SK-N-MC (cell line): ENCODE measurements around the gene AMHR2.
"Not testable (repeated sequence)": the region's sequence is repeated elsewhere in the genome, so short reads cannot be mapped to it uniquely, and the experiment has no call there.

Source experiments
- DNase-seq: peaks from one replicate; pipeline ENCODE4 v3.0.0-alpha.2; 2011; ENCODE audit warnings: low read depth, low spot score
- H3K27ac ChIP-seq: fragments of 200-600 bp; sonication (generic); 2 replicates; pipeline ENCODE4 v1.5.1; 2016; ENCODE audit warnings: mixed run types
- H3K36me3 ChIP-seq: fragments of 200-600 bp; sonication (generic); 2 replicates; pipeline ENCODE4 v1.6.1; 2017; ENCODE audit warnings: antibody characterized with exemption, low read length, mixed read lengths; ENCODE audit not compliant: insufficient read depth
- H3K4me3 ChIP-seq: fragments of 200-600 bp; sonication (generic); 2 replicates; pipeline ENCODE4 v1.5.1; 2016
- H3K9ac ChIP-seq: fragments of 200-600 bp; sonication (generic); 2 replicates; pipeline ENCODE4 v1.8.0; 2017; ENCODE audit warnings: mixed run types, mixed read lengths; ENCODE audit not compliant: insufficient read length
- H3K9me3 ChIP-seq: fragments of 200-600 bp; sonication (generic); 2 replicates; pipeline ENCODE4 v1.6.1; 2017; ENCODE audit warnings: low read depth, mild to moderate bottlenecking, antibody characterized with exemption, low read length, moderate library complexity, mixed read lengths
- EZH2 ChIP-seq: fragments of 200-600 bp; sonication (generic); IDR thresholded peaks from one replicate; pipeline ENCODE4 v1.6.1; 2017; ENCODE audit warnings: antibody characterized with exemption
- FOXP2 ChIP-seq: optimal IDR thresholded peaks from 2 replicates; pipeline ENCODE3; 2011; ENCODE audit warnings: mild to moderate bottlenecking, moderate library complexity; ENCODE audit not compliant: insufficient read depth; ENCODE audit errors: extremely low read length, control extremely low read depth
- POLR2AphosphoS5 ChIP-seq: IDR thresholded peaks from 2 replicates; pipeline ENCODE4 v1.6.1; 2012; ENCODE audit warnings: mild to moderate bottlenecking, low read depth, low read length, borderline replicate concordance

Gene AMHR2

GRCh38 chr12:53381731-53382630 is 41.7 kb upstream of the AMHR2 start:
- Histone ChIP-seq H3K4me3 (peak overlapping the region; percentile 89), H3K9me3 (no peaks in the 10 kb centered on the region), H3K9ac (peak overlapping the region; percentile 71), H3K36me3 (peaks cover 51% of the 10 kb centered on the region), H3K27ac (peak overlapping the region; percentile 91)
- no peak for DNase-seq
- TF ChIP-seq POLR2AphosphoS5: no peak
- TF ChIP-seq EZH2: no peak
- no peak for TF ChIP-seq FOXP2

- TF ChIP-seq EZH2 (no peak), POLR2AphosphoS5 (no peak), FOXP2 (no peak)
- no peak overlapping the region for H3K27ac ChIP-seq
- H3K4me3 ChIP-seq: peak overlapping the region; percentile 54
- no peak overlapping the region for H3K9ac ChIP-seq
- H3K9me3 ChIP-seq: no peaks in the 10 kb centered on the region
- DNase-seq: no peak
- peaks cover 60% of the 10 kb centered on the region for H3K36me3 ChIP-seq
These were observed 40.4 kb upstream of the AMHR2 start for GRCh38 chr12:53383258-53383657.

GRCh38 chr12:53386381-53386780 is 37.3 kb upstream of the AMHR2 start:
- H3K9ac ChIP-seq, DNase-seq, H3K9me3 ChIP-seq: not testable (repeated sequence)
- Histone ChIP-seq H3K27ac (peak overlapping the region; percentile 94), H3K36me3 (peaks cover 57% of the 10 kb centered on the region), H3K4me3 (peak overlapping the region; percentile 67)

- Histone ChIP-seq H3K36me3 (peaks cover 31% of the 10 kb centered on the region), H3K9ac (no peak overlapping the region), H3K4me3 (no peak overlapping the region), H3K9me3 (no peaks in the 10 kb centered on the region), H3K27ac (peak overlapping the region; percentile 94; the same call in 1 of the 2 replicates)
- DNase-seq: no peak
- TF ChIP-seq POLR2AphosphoS5 (no peak), FOXP2 (no peak), EZH2 (no peak)
These were observed 34.7 kb upstream of the AMHR2 start for GRCh38 chr12:53388932-53389331.

GRCh38 chr12:53389702-53390101 is 34.0 kb upstream of the AMHR2 start:
- no peak for TF ChIP-seq FOXP2
- no peak for TF ChIP-seq EZH2
- no peak for TF ChIP-seq POLR2AphosphoS5
- DNase-seq: no peak
- H3K9me3 ChIP-seq: no peaks in the 10 kb centered on the region
- no peak overlapping the region for H3K4me3 ChIP-seq
- peaks cover 26% of the 10 kb centered on the region for H3K36me3 ChIP-seq
- peak overlapping the region; percentile 85; the same call in 1 of the 2 replicates for H3K27ac ChIP-seq
- H3K9ac ChIP-seq: no peak overlapping the region

- peak overlapping the region; percentile 85; the same call in 1 of the 2 replicates for H3K27ac ChIP-seq
- TF ChIP-seq FOXP2 (no peak), EZH2 (no peak), POLR2AphosphoS5 (no peak)
- H3K4me3 ChIP-seq: no peak overlapping the region
- no peak overlapping the region for H3K9ac ChIP-seq
- no peaks in the 10 kb centered on the region for H3K9me3 ChIP-seq
- no peak for DNase-seq
- H3K36me3 ChIP-seq: peaks cover 13% of the 10 kb centered on the region
These were observed 31.9 kb upstream of the AMHR2 start for GRCh38 chr12:53391724-53392123.

- Histone ChIP-seq H3K9ac (no peak overlapping the region), H3K27ac (no peak overlapping the region), H3K9me3 (no peaks in the 10 kb centered on the region), H3K4me3 (no peak overlapping the region), H3K36me3 (peaks cover 12% of the 10 kb centered on the region)
- no peak for TF ChIP-seq POLR2AphosphoS5
- no peak for TF ChIP-seq FOXP2
- TF ChIP-seq EZH2: no peak
- no peak for DNase-seq
These were observed 23.8 kb upstream of the AMHR2 start for GRCh38 chr12:53399896-53400295.

GRCh38 chr12:53402351-53402750 is 21.3 kb upstream of the AMHR2 start:
- H3K36me3 ChIP-seq: peaks cover 24% of the 10 kb centered on the region
- H3K4me3 ChIP-seq, H3K9me3 ChIP-seq, H3K27ac ChIP-seq, DNase-seq, H3K9ac ChIP-seq: not testable (repeated sequence)

- H3K9me3 ChIP-seq: no peaks in the 10 kb centered on the region
- DNase-seq: no peak
- H3K27ac ChIP-seq: no peak overlapping the region
- peaks cover 25% of the 10 kb centered on the region for H3K36me3 ChIP-seq
- no peak overlapping the region for H3K9ac ChIP-seq
- TF ChIP-seq EZH2 (no peak), POLR2AphosphoS5 (no peak), FOXP2 (no peak)
- no peak overlapping the region for H3K4me3 ChIP-seq
These were observed 20.8 kb upstream of the AMHR2 start for GRCh38 chr12:53402871-53403270.
